Measurements from ENCODE around the gene TPBG. TPM values are rescaled to one million over a fixed set of nuclear protein-coding genes. Genes with fewer than 3 reads are reported as not detected.
A peak's percentile ranks its signal among the peaks of the same experiment; 100 is the strongest.

Gene TPBG
- total and polyA plus RNA-seq, 8 donors = 2.8 to 13.6 (median 5.3) TPM

DNA sequence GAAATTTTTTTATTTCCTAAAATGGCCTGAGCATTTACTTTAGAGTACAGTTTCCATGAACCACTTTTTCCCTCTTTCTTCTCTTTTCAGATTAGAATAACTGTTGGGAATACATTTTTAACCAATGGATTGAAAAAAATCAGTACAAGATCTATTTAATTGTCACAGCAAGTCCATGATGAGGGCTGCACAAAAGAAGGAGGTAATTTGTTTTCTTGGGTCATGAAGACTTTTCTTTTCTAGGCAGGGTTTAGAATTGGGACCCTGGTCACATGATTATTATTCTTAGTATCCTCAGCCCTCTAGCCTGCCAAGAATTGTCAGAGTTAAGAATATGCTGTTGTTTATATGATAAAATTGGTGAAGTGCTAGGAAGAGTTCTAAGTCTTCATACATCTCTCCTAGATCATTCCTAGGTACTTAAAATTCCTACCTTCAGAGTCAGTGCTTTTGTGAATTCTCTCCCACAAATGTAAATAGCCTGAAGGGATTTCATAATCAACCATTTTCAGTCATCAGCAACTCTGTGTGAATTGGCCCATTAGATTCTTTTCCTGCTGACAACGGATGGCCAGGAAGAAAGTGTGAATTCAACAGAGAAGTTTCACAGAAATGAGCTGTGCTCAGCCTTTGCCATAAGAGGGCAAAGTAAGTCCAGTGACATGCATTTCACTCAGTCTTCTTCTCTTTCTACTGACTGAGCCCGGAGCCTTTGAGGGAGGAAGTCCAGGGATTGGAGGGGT lies 32.4 kb upstream of the TPBG start:
- Histone ChIP-seq H3K27me3 (no peaks in the 10 kb centered on the region), H3K36me3 (no peaks in the 10 kb centered on the region), H3K4me1 (no peaks in the 10 kb centered on the region), H3K4me3 (no peak overlapping the region), H3K27ac (no peak overlapping the region), H3K9me3 (no peaks in the 10 kb centered on the region)
- TF ChIP-seq, protein P1, sequence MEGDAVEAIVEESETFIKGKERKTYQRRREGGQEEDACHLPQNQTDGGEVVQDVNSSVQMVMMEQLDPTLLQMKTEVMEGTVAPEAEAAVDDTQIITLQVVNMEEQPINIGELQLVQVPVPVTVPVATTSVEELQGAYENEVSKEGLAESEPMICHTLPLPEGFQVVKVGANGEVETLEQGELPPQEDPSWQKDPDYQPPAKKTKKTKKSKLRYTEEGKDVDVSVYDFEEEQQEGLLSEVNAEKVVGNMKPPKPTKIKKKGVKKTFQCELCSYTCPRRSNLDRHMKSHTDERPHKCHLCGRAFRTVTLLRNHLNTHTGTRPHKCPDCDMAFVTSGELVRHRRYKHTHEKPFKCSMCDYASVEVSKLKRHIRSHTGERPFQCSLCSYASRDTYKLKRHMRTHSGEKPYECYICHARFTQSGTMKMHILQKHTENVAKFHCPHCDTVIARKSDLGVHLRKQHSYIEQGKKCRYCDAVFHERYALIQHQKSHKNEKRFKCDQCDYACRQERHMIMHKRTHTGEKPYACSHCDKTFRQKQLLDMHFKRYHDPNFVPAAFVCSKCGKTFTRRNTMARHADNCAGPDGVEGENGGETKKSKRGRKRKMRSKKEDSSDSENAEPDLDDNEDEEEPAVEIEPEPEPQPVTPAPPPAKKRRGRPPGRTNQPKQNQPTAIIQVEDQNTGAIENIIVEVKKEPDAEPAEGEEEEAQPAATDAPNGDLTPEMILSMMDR (IDR thresholded peaks at IDR 0.05) = no peak
- DNase-seq (no peak), ATAC-seq (peak in 1 of 4 donors; percentile 20), FAIRE-seq (no peak)
- intact Hi-C loops (cut with DNase I) = no loop called here
- 12 to 22% methylated on average over 2 of the region's 2 CpGs for WGBS, 2 donors

DNA sequence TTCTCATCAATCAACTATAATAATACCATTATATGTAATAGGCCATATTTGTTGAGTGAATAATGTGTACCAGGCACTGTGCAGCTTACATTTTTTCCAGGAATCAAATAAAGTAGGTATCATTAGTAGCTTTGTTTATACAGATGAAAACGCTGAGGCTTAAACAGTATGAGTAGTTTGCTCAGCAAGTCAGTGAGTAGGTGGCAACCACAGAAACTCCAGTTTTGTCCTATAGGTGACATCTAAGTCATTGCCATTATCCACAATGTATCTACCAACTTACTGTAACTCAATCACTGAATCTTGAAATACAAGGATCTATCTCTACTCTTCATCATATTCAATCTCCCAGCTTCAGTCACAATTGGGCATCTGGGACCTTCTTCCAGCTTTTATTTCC lies 29.8 kb upstream of the TPBG start:
- no peak overlapping the region for H3K4me3 ChIP-seq
- intact Hi-C loops (cut with DNase I) = no loop called here
- TF ChIP-seq, protein P1 (IDR thresholded peaks at IDR 0.05) = no peak
- WGBS, 2 donors = 40 to 44% methylated on average over 1 of the region's 1 CpG
- no peak overlapping the region for H3K27ac ChIP-seq
- no peak for DNase-seq
- H3K36me3 ChIP-seq = no peaks in the 10 kb centered on the region
- H3K9me3 ChIP-seq = no peaks in the 10 kb centered on the region
- no peak for ATAC-seq
- H3K27me3 ChIP-seq = no peaks in the 10 kb centered on the region
- FAIRE-seq = no peak
- H3K4me1 ChIP-seq = no peaks in the 10 kb centered on the region

DNA sequence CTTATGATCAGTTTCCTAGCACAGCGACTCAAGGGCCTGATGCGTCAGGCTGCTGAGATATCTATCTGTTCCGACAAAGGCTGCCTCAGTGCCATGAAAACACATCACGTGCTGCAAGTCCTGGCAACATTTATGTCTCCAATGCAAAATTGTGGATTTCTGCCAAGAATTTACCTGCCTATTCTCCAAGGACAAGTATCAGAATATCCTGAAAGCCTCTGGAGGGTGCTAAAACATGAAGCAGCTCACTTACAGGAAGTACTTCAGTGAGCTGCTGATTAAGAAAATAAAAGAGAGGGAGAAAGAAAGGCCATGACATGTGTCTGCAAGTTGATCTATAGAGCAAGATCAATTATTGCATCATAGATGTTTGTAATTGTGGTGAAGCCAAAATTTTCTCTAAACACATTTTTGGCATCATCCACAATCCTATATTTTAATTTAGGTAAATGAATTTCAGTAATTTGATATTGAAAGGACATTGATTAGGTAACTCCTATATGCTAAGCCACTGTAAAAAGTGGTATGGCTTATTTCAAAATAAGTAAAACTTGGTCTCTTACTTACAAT lies 25.8 kb upstream of the TPBG start:
- intact Hi-C loops (cut with DNase I) = no loop called here
- DNase-seq (no peak), FAIRE-seq (no peak), ATAC-seq (peak in 1 of 4 donors; percentile 20)
- 51 to 59% methylated on average over 4 of the region's 4 CpGs for WGBS, 2 donors
- H3K4me3 ChIP-seq = no peak overlapping the region
- H3K36me3 ChIP-seq = no peaks in the 10 kb centered on the region
- H3K9me3 ChIP-seq = no peaks in the 10 kb centered on the region
- TF ChIP-seq, protein P1 (IDR thresholded peaks at IDR 0.05) = no peak
- H3K27ac ChIP-seq = no peak overlapping the region
- H3K27me3 ChIP-seq = no peaks in the 10 kb centered on the region
- H3K4me1 ChIP-seq = no peaks in the 10 kb centered on the region

DNA sequence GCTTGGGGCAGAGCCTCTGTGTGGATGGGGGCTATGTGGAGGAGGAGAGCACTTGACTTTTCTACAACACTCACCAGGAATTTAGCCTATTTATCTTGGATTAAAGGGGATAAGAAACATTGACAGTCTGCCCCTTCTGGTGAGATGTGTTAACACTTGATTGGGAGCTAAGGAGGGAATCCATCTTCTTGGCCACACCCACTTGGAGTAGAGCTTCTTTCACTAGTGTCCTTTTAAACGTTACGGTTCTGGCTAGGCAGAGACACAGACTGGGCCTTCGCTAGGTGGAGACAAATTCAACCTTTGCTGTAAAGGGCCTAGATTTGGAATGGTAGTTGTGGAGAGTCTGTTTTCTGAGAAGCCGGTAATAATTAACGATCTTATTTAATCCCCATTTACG lies 15.5 kb upstream of the TPBG start:
- Histone ChIP-seq H3K4me3 (no peak overlapping the region), H3K36me3 (no peaks in the 10 kb centered on the region), H3K27me3 (peaks cover 0 to 9% (median 0%) of the 10 kb centered on the region in 4 donors), H3K9me3 (no peaks in the 10 kb centered on the region), H3K27ac (no peak overlapping the region), H3K4me1 (no peaks in the 10 kb centered on the region)
- TF ChIP-seq, protein P1 (IDR thresholded peaks at IDR 0.05) = no peak
- FAIRE-seq = no peak
- intact Hi-C loops (cut with DNase I) = no loop called here
- ATAC-seq = no peak
- DNase-seq = no peak
- WGBS, 2 donors = 81 to 84% methylated on average over 6 of the region's 6 CpGs

DNA sequence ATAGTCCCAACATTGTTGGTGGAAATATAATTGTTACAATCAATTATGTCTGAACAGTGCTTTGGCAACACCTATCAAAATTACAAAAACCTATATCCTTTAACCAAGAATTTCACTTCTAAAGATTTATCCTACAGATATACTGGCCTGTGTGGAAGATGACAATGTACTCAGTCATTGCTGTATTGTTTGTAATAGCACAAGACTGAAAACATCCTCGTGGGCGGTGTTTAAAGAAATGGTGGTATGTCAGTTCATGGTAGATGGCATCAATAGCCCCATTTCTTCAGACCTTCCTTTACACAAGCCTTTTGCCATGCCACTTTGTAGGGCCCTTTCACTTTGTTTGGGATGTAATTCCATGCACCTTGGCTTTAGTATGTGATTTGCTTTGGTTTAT lies 9.8 kb upstream of the TPBG start:
- intact Hi-C loops (cut with DNase I) = no loop called here
- no peaks in the 10 kb centered on the region for H3K4me1 ChIP-seq
- H3K27ac ChIP-seq = no peak overlapping the region
- H3K9me3 ChIP-seq = no peaks in the 10 kb centered on the region
- 89% methylated on average over 2 of the region's 2 CpGs for WGBS, 2 donors
- H3K27me3 ChIP-seq = peaks cover 0 to 9% (median 0%) of the 10 kb centered on the region in 4 donors
- TF ChIP-seq, protein P1 (IDR thresholded peaks at IDR 0.05) = no peak
- H3K4me3 ChIP-seq = no peak overlapping the region
- no peaks in the 10 kb centered on the region for H3K36me3 ChIP-seq
- FAIRE-seq (no peak), DNase-seq (no peak), ATAC-seq (no peak)
